ENCODE data around the gene LPIN1.

GRCh38 chr2:11749646-11750349 lies 3.4 kb downstream of the LPIN1 start:
- TF ChIP-seq CTCF (IDR thresholded peaks at IDR 0.05) (no peak), POLR2A (IDR thresholded peaks at IDR 0.05) (no peak)
